Endodermal cell (in vitro differentiated cells): ENCODE measurements around the gene LIG4. TPM values are rescaled to one million over a fixed set of nuclear protein-coding genes. Genes with fewer than 3 reads are reported as not detected.
A peak's percentile ranks its signal among the peaks of the same experiment; 100 is the strongest.

Experiments used
- DNase-seq: peaks from one replicate; pipeline ENCODE4 v3.0.0-alpha.2; 2017
- H3K27ac ChIP-seq: 2 replicates; pipeline ENCODE4 v1.5.1; 2013; ENCODE audit warnings: mild to moderate bottlenecking, low read depth, low read length, moderate library complexity
- H3K27me3 ChIP-seq: 2 replicates; pipeline ENCODE4 v1.6.1; 2013; ENCODE audit warnings: mild to moderate bottlenecking, low read length, moderate library complexity; ENCODE audit not compliant: insufficient read depth, control insufficient read depth, poor library complexity, severe bottlenecking
- H3K36me3 ChIP-seq: 2 replicates; pipeline ENCODE4 v1.7.0; 2013; ENCODE audit warnings: mild to moderate bottlenecking, low read length, moderate library complexity; ENCODE audit not compliant: control insufficient read depth, insufficient read depth
- H3K4me1 ChIP-seq: one replicate; pipeline ENCODE4 v1.7.0; 2013; ENCODE audit warnings: low read length; ENCODE audit not compliant: control insufficient read depth, insufficient read depth
- H3K4me3 ChIP-seq: 2 replicates; pipeline ENCODE4 v1.5.1; 2013; ENCODE audit warnings: mild to moderate bottlenecking, low read length, moderate library complexity
- H3K9ac ChIP-seq: 2 replicates; pipeline ENCODE4 v1.6.1; 2013; ENCODE audit warnings: mild to moderate bottlenecking, low read length, moderate library complexity; ENCODE audit not compliant: poor library complexity, severe bottlenecking; ENCODE audit errors: extremely low read depth
- H3K9me3 ChIP-seq: 2 replicates; pipeline ENCODE4 v1.6.1; 2013; ENCODE audit warnings: mild to moderate bottlenecking, low read length, moderate library complexity; ENCODE audit not compliant: control insufficient read depth
- H3K27ac Mint-ChIP-seq: 2 replicates; pipeline ENCODE4 v1.8.0; 2020; ENCODE audit warnings: mixed read lengths
- H3K27me3 Mint-ChIP-seq: 2 replicates; pipeline ENCODE4 v1.8.0; 2021; ENCODE audit warnings: mild to moderate bottlenecking, mixed read lengths; ENCODE audit not compliant: insufficient read depth
- H3K36me3 Mint-ChIP-seq: 2 replicates; pipeline ENCODE4 v1.8.0; 2020; ENCODE audit warnings: low read depth, mixed read lengths
- H3K4me1 Mint-ChIP-seq: 2 replicates; pipeline ENCODE4 v1.8.0; 2020; ENCODE audit warnings: mixed read lengths
- H3K4me3 Mint-ChIP-seq: 2 replicates; pipeline ENCODE4 v1.8.0; 2020; ENCODE audit warnings: mild to moderate bottlenecking, moderate library complexity, mixed read lengths
- H3K9me3 Mint-ChIP-seq: 2 replicates; pipeline ENCODE4 v1.8.0; 2020; ENCODE audit warnings: mild to moderate bottlenecking, mixed read lengths
- CTCF ChIP-seq: fragments of 200-600 bp; sonication (generic); conservative IDR thresholded peaks from 2 replicates; pipeline ENCODE4 v1.5.0; 2021; ENCODE audit warnings: antibody characterized with exemption, mild to moderate bottlenecking
- WGBS, 2 experiments: methylation state at CpG; one replicate each; pipeline versions ENCODE4 v1.1.5 to v1.1.7; 2013; ENCODE audit warnings: missing lambda C conversion rate in 2 of 2, mixed read lengths in 1 of 2; ENCODE audit not compliant: insufficient coverage in 1 of 2, insufficient read length in 1 of 2; 5-methylcytosine and 5-hydroxymethylcytosine counted together
- total RNA-seq, 2 donors: library from RNA; stranded (reverse); fragmentation: NEBNext Ultra II Directional in 1 of 2; extraction: Animal tissue kit (Norgen Biotek cat#: 25700) in 1 of 2; gene quantifications; 2 replicates in 1 of 2; 3 replicates in 1 of 2; pipeline ENCODE4 v1.2.1, GENCODE V29; 2021

Gene LIG4
- total RNA-seq, 2 donors from 2014 or later, result 7.5 to 10.8 TPM

- Histone ChIP-seq H3K36me3 (peaks cover 20% of the 10 kb centered on the region), H3K27me3 (no peaks in the 10 kb centered on the region), H3K27ac (no peak overlapping the region), H3K4me1 (no peaks in the 10 kb centered on the region), H3K9ac (peak overlapping the region; percentile 49), H3K4me3 (peak overlapping the region; percentile 82), H3K9me3 (no peaks in the 10 kb centered on the region)
- Mint-ChIP-seq H3K36me3 (peaks cover 11% of the 10 kb centered on the region), H3K27me3 (no peaks in the 10 kb centered on the region), H3K9me3 (no peaks in the 10 kb centered on the region), H3K27ac (peak overlapping the region; percentile 73), H3K4me1 (peaks cover 14% of the 10 kb centered on the region), H3K4me3 (peak overlapping the region; percentile 59)
- DNase-seq, result peak; percentile 75
- TF ChIP-seq CTCF, result no peak
- WGBS, 2 experiments, result 6 to 16% methylated on average over 8 to 25 of the region's 41 CpGs
Measured at GRCh38 chr13:108214441-108215271, 680 bp downstream of the LIG4 start.

- TF ChIP-seq CTCF, result no peak
- H3K36me3 ChIP-seq, result peaks cover 27% of the 10 kb centered on the region
- no peak for DNase-seq
- Mint-ChIP-seq H3K36me3 (peaks cover 16% of the 10 kb centered on the region), H3K27ac (peak overlapping the region; percentile 73), H3K27me3 (no peaks in the 10 kb centered on the region), H3K9me3 (no peaks in the 10 kb centered on the region), H3K4me3 (peak overlapping the region; percentile 59), H3K4me1 (peaks cover 7% of the 10 kb centered on the region)
- no peaks in the 10 kb centered on the region for H3K27me3 ChIP-seq
- 66 to 78% methylated on average over 2 to 5 of the region's 5 CpGs for WGBS, 2 experiments
- peak overlapping the region; percentile 82 for H3K4me3 ChIP-seq
- no peaks in the 10 kb centered on the region for H3K9me3 ChIP-seq
- peak overlapping the region; percentile 49 for H3K9ac ChIP-seq
- H3K27ac ChIP-seq, result no peak overlapping the region
- no peaks in the 10 kb centered on the region for H3K4me1 ChIP-seq
Measured at GRCh38 chr13:108213946-108214345, 1.4 kb downstream of the LIG4 start.

GRCh38 chr13:108212886-108213285, 2.5 kb downstream of the LIG4 start:
- Mint-ChIP-seq H3K9me3 (no peaks in the 10 kb centered on the region), H3K4me1 (peaks cover 6% of the 10 kb centered on the region), H3K27ac (no peak overlapping the region), H3K27me3 (no peaks in the 10 kb centered on the region), H3K4me3 (no peak overlapping the region), H3K36me3 (peaks cover 19% of the 10 kb centered on the region)
- no peaks in the 10 kb centered on the region for H3K4me1 ChIP-seq
- H3K9me3 ChIP-seq, result no peaks in the 10 kb centered on the region
- H3K27me3 ChIP-seq, result no peaks in the 10 kb centered on the region
- no peak overlapping the region for H3K27ac ChIP-seq
- H3K36me3 ChIP-seq, result peaks cover 31% of the 10 kb centered on the region
- 99 to 100% methylated on average over 1 to 4 of the region's 4 CpGs for WGBS, 2 experiments
- H3K4me3 ChIP-seq, result no peak overlapping the region
- H3K9ac ChIP-seq, result no peak overlapping the region
- DNase-seq, result no peak
- TF ChIP-seq CTCF, result no peak
